OCI-LY1 (cell line): ENCODE results near the gene UBE2R2.

Experiments used
- H2AFZ ChIP-seq: fragments of 200-600 bp; sonication (generic), shearing (Covaris generic); 2 replicates; pipeline ENCODE4 v1.6.0; 2014; ENCODE audit warnings: antibody characterized with exemption, mild to moderate bottlenecking, low read length
- H3F3A ChIP-seq: fragments of 200-600 bp; sonication (generic), shearing (Covaris generic); 2 replicates; pipeline ENCODE4 v1.6.0; 2014; ENCODE audit warnings: mild to moderate bottlenecking, antibody characterized with exemption, low read length, moderate library complexity; ENCODE audit not compliant: insufficient read depth
- H3K27ac ChIP-seq: fragments of 200-600 bp; sonication (generic); 2 replicates; pipeline ENCODE4 v1.5.1; 2014; ENCODE audit warnings: low read length, mixed run types, mild to moderate bottlenecking, low read depth; ENCODE audit not compliant: poor library complexity, severe bottlenecking
- H3K27me3 ChIP-seq: fragments of 200-600 bp; sonication (generic); 2 replicates; pipeline ENCODE4 v1.6.0; 2014; ENCODE audit warnings: antibody characterized with exemption, mild to moderate bottlenecking, low read length, moderate library complexity; ENCODE audit not compliant: insufficient read depth
- H3K36me3 ChIP-seq: fragments of 200-600 bp; sonication (generic); 2 replicates; pipeline ENCODE4 v1.6.1; 2014; ENCODE audit warnings: mild to moderate bottlenecking, antibody characterized with exemption, low read length, moderate library complexity, mixed read lengths; ENCODE audit not compliant: insufficient read depth
- H3K4me1 ChIP-seq: fragments of 200-600 bp; sonication (generic); 2 replicates; pipeline ENCODE4 v1.5.1; 2014; ENCODE audit warnings: mild to moderate bottlenecking, low read length, moderate library complexity; ENCODE audit not compliant: insufficient read depth, severe bottlenecking
- H3K4me2 ChIP-seq: fragments of 200-600 bp; sonication (generic), shearing (Covaris generic); 2 replicates; pipeline ENCODE4 v1.6.1; 2014; ENCODE audit warnings: low read length
- H3K4me3 ChIP-seq: fragments of 200-600 bp; sonication (generic); 2 replicates; pipeline ENCODE4 v1.5.1; 2014; ENCODE audit warnings: low read length, low read depth, mild to moderate bottlenecking, mixed read lengths; ENCODE audit not compliant: poor library complexity, severe bottlenecking
- H3K79me2 ChIP-seq: fragments of 200-600 bp; shearing (Covaris generic); 2 replicates; pipeline ENCODE4 v1.6.1; 2016; ENCODE audit warnings: mixed run types, low read length, mixed read lengths; ENCODE audit not compliant: insufficient read depth
- H3K9ac ChIP-seq: fragments of 200-600 bp; sonication (generic), shearing (Covaris generic); 2 replicates; pipeline ENCODE4 v1.6.1; 2014; ENCODE audit warnings: mild to moderate bottlenecking, low read length, mixed read lengths
- H3K9me2 ChIP-seq: fragments of 200-600 bp; sonication (generic), shearing (Covaris generic); 2 replicates; pipeline ENCODE4 v1.6.1; 2014; ENCODE audit warnings: low read depth, mild to moderate bottlenecking, low read length, mixed read lengths
- H3K9me3 ChIP-seq: fragments of 200-600 bp; shearing (Covaris generic); 2 replicates; pipeline ENCODE4 v1.6.1; 2014; ENCODE audit warnings: low read length, mixed read lengths
- H4K20me1 ChIP-seq: fragments of 200-600 bp; sonication (generic), shearing (Covaris generic); 2 replicates; pipeline ENCODE4 v1.6.0; 2016; ENCODE audit warnings: mild to moderate bottlenecking, low read length; ENCODE audit not compliant: insufficient read depth
- CTCF ChIP-seq: fragments of 200-600 bp; sonication (generic), shearing (Covaris generic); IDR thresholded peaks from 2 replicates; pipeline ENCODE4 v1.5.1; 2017; ENCODE audit warnings: mild to moderate bottlenecking, antibody characterized with exemption, low read length, moderate library complexity, mixed read lengths
- EZH2 ChIP-seq: fragments of 200-600 bp; sonication (generic), shearing (Covaris generic); IDR thresholded peaks from 2 replicates; pipeline ENCODE4 v1.8.0; 2017; ENCODE audit warnings: borderline replicate concordance, mixed run types, mild to moderate bottlenecking, antibody characterized with exemption, low read length, moderate library complexity, mixed read lengths

Gene UBE2R2

GRCh38 chr9:33917036-33917435 is 100.1 kb downstream of the UBE2R2 start:
- Histone ChIP-seq H3K4me1 (no peaks in the 10 kb centered on the region), H4K20me1 (no peaks in the 10 kb centered on the region), H3K9me2 (no peaks in the 10 kb centered on the region), H3K36me3 (peaks cover 96% of the 10 kb centered on the region), H2AFZ (no peak overlapping the region), H3K27me3 (no peaks in the 10 kb centered on the region), H3K27ac (no peak overlapping the region), H3K4me2 (no peak overlapping the region), H3K4me3 (no peak overlapping the region), H3K9me3 (no peaks in the 10 kb centered on the region), H3K9ac (no peak overlapping the region), H3K79me2 (no peaks in the 10 kb centered on the region; the same call in 1 of the 2 replicates), H3F3A (peaks cover 4% of the 10 kb centered on the region; the same call in 1 of the 2 replicates)
- TF ChIP-seq CTCF: no peak

- Histone ChIP-seq H3K27me3 (no peaks in the 10 kb centered on the region), H2AFZ (no peak overlapping the region), H3K27ac (peak overlapping the region; percentile 60), H3K4me1 (no peaks in the 10 kb centered on the region), H3K4me2 (no peak overlapping the region), H3K79me2 (no peaks in the 10 kb centered on the region), H4K20me1 (no peaks in the 10 kb centered on the region), H3K9me3 (no peaks in the 10 kb centered on the region), H3K9ac (no peak overlapping the region), H3K36me3 (peaks cover 97% of the 10 kb centered on the region), H3K9me2 (no peaks in the 10 kb centered on the region), H3K4me3 (no peak overlapping the region), H3F3A (peaks cover 4% of the 10 kb centered on the region; the same call in 1 of the 2 replicates)
- TF ChIP-seq EZH2 (no peak), CTCF (no peak)
Measured at GRCh38 chr9:33919276-33919897, 102.4 kb downstream of the UBE2R2 start.

GRCh38 chr9:33921967-33922895 is 105.3 kb downstream of the UBE2R2 start:
- Histone ChIP-seq H3K27me3 (no peaks in the 10 kb centered on the region), H3K4me2 (no peak overlapping the region), H4K20me1 (no peaks in the 10 kb centered on the region), H3K4me3 (no peak overlapping the region), H3F3A (peaks cover 4% of the 10 kb centered on the region; the same call in 1 of the 2 replicates), H3K4me1 (no peaks in the 10 kb centered on the region), H3K27ac (no peak overlapping the region), H3K9me2 (no peaks in the 10 kb centered on the region), H3K36me3 (peaks cover 99% of the 10 kb centered on the region), H2AFZ (no peak overlapping the region), H3K9me3 (no peaks in the 10 kb centered on the region), H3K79me2 (no peaks in the 10 kb centered on the region), H3K9ac (no peak overlapping the region)
- TF ChIP-seq EZH2 (no peak), CTCF (peak; percentile 82)
